Muscle layer of duodenum (tissue), 2 donors: Measurements from ENCODE around the gene S100A12.
"Not testable (repeated sequence)": the region's sequence is repeated elsewhere in the genome, so short reads cannot be mapped to it uniquely, and the experiment has no call there.

ENCODE experiments used
- H3K27ac ChIP-seq: one replicate; pipeline ENCODE4 v1.7.0; 2013; ENCODE audit warnings: mild to moderate bottlenecking, low read length
- H3K27me3 ChIP-seq: one replicate; pipeline ENCODE4 v1.7.0; 2013; ENCODE audit warnings: low read depth, mild to moderate bottlenecking, control low read depth, low read length
- H3K36me3 ChIP-seq, 2 donors: one replicate each; pipeline ENCODE4 v1.7.0; 2013; ENCODE audit warnings: low read length in 2 of 2, control low read depth in 1 of 2, mild to moderate bottlenecking in 1 of 2; ENCODE audit not compliant: insufficient read depth in 2 of 2, control insufficient read depth in 1 of 2
- H3K4me1 ChIP-seq, 2 donors: one replicate each; pipeline ENCODE4 v1.7.0; 2013; ENCODE audit warnings: low read length in 2 of 2, mild to moderate bottlenecking in 2 of 2, control low read depth in 1 of 2, moderate library complexity in 1 of 2; ENCODE audit not compliant: insufficient read depth in 2 of 2, control insufficient read depth in 1 of 2
- H3K4me3 ChIP-seq, 2 donors: one replicate each; pipeline ENCODE4 v1.7.0; 2013; ENCODE audit warnings: low read length in 2 of 2, low read depth in 1 of 2, mild to moderate bottlenecking in 1 of 2
- H3K9me3 ChIP-seq, 2 donors: one replicate each; pipeline ENCODE4 v1.7.0; 2013; ENCODE audit warnings: low read length in 2 of 2, control low read depth in 1 of 2, mild to moderate bottlenecking in 1 of 2; ENCODE audit not compliant: control insufficient read depth in 1 of 2
- donor health status: healthy.

S100A12 gene

GRCh38 chr1:153375511-153375910, at the start of gene S100A12:
Gene S100A12, minus strand, starts transcription at chr1:153375621. Its CDS starts 1,029 bp downstream, at chr1:153374592.
- Histone ChIP-seq H3K4me3 (no peak within 1 kb of the TSS), H3K36me3 (no peaks in the 10 kb centered on the region), H3K27me3 (no peaks in the 10 kb centered on the region), H3K4me1 (no peaks in the 10 kb centered on the region), H3K27ac (no peak within 1 kb of the TSS), H3K9me3 (peaks cover 0 to 1% of the 10 kb centered on the region in 2 donors)

- Histone ChIP-seq H3K4me3 (no peak overlapping the region), H3K4me1 (no peaks in the 10 kb centered on the region), H3K27me3 (no peaks in the 10 kb centered on the region), H3K27ac (no peak overlapping the region), H3K36me3 (no peaks in the 10 kb centered on the region), H3K9me3 (no peaks in the 10 kb centered on the region)
These were observed 47.1 kb upstream of the S100A12 start for GRCh38 chr1:153422450-153423068.

GRCh38 chr1:153420306-153420705, 44.9 kb upstream of the S100A12 start:
- H3K36me3 ChIP-seq = no peaks in the 10 kb centered on the region
- H3K27ac ChIP-seq = no peak overlapping the region
- H3K27me3 ChIP-seq = no peaks in the 10 kb centered on the region
- no peaks in the 10 kb centered on the region for H3K9me3 ChIP-seq
- no peaks in the 10 kb centered on the region for H3K4me1 ChIP-seq
- H3K4me3 ChIP-seq = no peak overlapping the region

GRCh38 chr1:153419436-153419793, 44.0 kb upstream of the S100A12 start:
- H3K4me3 ChIP-seq, H3K27ac ChIP-seq, H3K9me3 ChIP-seq, H3K4me1 ChIP-seq, H3K27me3 ChIP-seq, H3K36me3 ChIP-seq: not testable (repeated sequence)

- H3K4me3 ChIP-seq, H3K27me3 ChIP-seq, H3K27ac ChIP-seq, H3K36me3 ChIP-seq, H3K4me1 ChIP-seq, H3K9me3 ChIP-seq: not testable (repeated sequence)
These were observed 43.5 kb upstream of the S100A12 start for GRCh38 chr1:153418758-153419435.

- no peaks in the 10 kb centered on the region for H3K27me3 ChIP-seq
- H3K9me3 ChIP-seq = no peaks in the 10 kb centered on the region
- H3K4me1 ChIP-seq = no peaks in the 10 kb centered on the region
- H3K27ac ChIP-seq = no peak overlapping the region
- no peaks in the 10 kb centered on the region for H3K36me3 ChIP-seq
- H3K4me3 ChIP-seq = no peak overlapping the region
These were observed 41.9 kb upstream of the S100A12 start for GRCh38 chr1:153417136-153417888.

GRCh38 chr1:153415850-153416570, 40.6 kb upstream of the S100A12 start, which contains the start of gene S100A7A:
Gene S100A7A, plus strand, starts transcription at chr1:153416520. Its CDS starts 1,563 bp downstream, at chr1:153418083.
- H3K27me3 ChIP-seq = no peaks in the 10 kb centered on the region
- H3K27ac ChIP-seq = no peak within 1 kb of the TSS
- H3K4me1 ChIP-seq = no peaks in the 10 kb centered on the region
- no peaks in the 10 kb centered on the region for H3K36me3 ChIP-seq
- H3K9me3 ChIP-seq = no peaks in the 10 kb centered on the region
- H3K4me3 ChIP-seq = no peak within 1 kb of the TSS

- H3K4me1 ChIP-seq, H3K27me3 ChIP-seq, H3K27ac ChIP-seq, H3K4me3 ChIP-seq, H3K9me3 ChIP-seq, H3K36me3 ChIP-seq: not testable (repeated sequence)
These were observed 38.5 kb upstream of the S100A12 start for GRCh38 chr1:153413961-153414360.

- not testable (repeated sequence) for H3K36me3 ChIP-seq, H3K4me1 ChIP-seq, H3K9me3 ChIP-seq, H3K27me3 ChIP-seq, H3K4me3 ChIP-seq, H3K27ac ChIP-seq
These were observed 31.9 kb upstream of the S100A12 start for GRCh38 chr1:153407274-153407673.

GRCh38 chr1:153405825-153406599, 30.6 kb upstream of the S100A12 start:
- H3K27ac ChIP-seq, H3K4me3 ChIP-seq, H3K36me3 ChIP-seq, H3K9me3 ChIP-seq, H3K4me1 ChIP-seq, H3K27me3 ChIP-seq: not testable (repeated sequence)

GRCh38 chr1:153404768-153405167, 29.3 kb upstream of the S100A12 start:
- no peaks in the 10 kb centered on the region for H3K4me1 ChIP-seq
- no peak overlapping the region for H3K4me3 ChIP-seq
- H3K9me3 ChIP-seq = no peaks in the 10 kb centered on the region
- H3K27ac ChIP-seq = no peak overlapping the region
- no peaks in the 10 kb centered on the region for H3K27me3 ChIP-seq
- H3K36me3 ChIP-seq = no peaks in the 10 kb centered on the region
